OCI-LY1 (cell line): Measurements from ENCODE around the gene PSMC4.

Source experiments
- CTCF ChIP-seq: fragments of 200-600 bp; sonication (generic), shearing (Covaris generic); IDR thresholded peaks from 2 replicates; pipeline ENCODE4 v1.5.1; 2017; ENCODE audit warnings: mild to moderate bottlenecking, antibody characterized with exemption, low read length, moderate library complexity, mixed read lengths
- EZH2 ChIP-seq: fragments of 200-600 bp; sonication (generic), shearing (Covaris generic); IDR thresholded peaks from 2 replicates; pipeline ENCODE4 v1.8.0; 2017; ENCODE audit warnings: borderline replicate concordance, mixed run types, mild to moderate bottlenecking, antibody characterized with exemption, low read length, moderate library complexity, mixed read lengths

- TF ChIP-seq CTCF (no peak), EZH2 (no peak)
Measured at GRCh38 chr19:39997638-39998216, 26.8 kb downstream of the PSMC4 start.
